Measurements from ENCODE around the gene CCNQ.

CCNQ gene

DNA sequence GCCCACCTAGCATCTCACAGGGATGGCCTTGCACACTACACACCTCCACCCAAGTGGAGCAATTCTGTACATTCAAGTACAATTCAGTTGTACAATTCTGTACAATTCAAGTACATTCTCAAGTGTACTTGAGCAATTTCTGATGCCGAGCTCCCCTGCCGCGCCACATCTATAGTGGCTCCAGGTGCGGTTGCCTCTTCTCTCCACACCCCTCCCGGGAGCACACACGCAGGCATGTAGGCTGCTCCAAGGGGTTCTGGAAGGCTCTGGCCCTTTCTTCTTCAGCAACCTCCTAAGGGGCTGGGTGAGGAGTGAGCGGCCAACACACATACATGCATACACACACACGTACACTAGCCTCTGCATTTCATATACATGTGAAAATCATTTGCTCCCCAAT is 29.2 kb upstream of the CCNQ start:
- Histone ChIP-seq H3K36me3 (ENCODE audit: control insufficient read depth in 2 of 2, insufficient read depth in 1 of 2, low read length in 2 of 2) (no peaks in the 10 kb centered on the region), H3K4me3 (ENCODE audit: low read depth, low read length) (no peak overlapping the region), H3K9me3 (ENCODE audit: control insufficient read depth, insufficient read depth, low read depth, low read length) (no peaks in the 10 kb centered on the region), H3K27ac (ENCODE audit: extremely low read depth, low read depth, low read length) (no peak overlapping the region), H3K4me1 (ENCODE audit: control insufficient read depth, insufficient read depth, low read length) (no peaks in the 10 kb centered on the region)
- POLR2A ChIA-PET = no interaction called here
- CTCF ChIA-PET = interaction anchor here (0.6 to 0.7 kb wide), 3 partner anchors 17 to 41 kb away, joined by 3 read pairs; no protein-coding TSS in a partner anchor
- TF ChIP-seq, protein P1, sequence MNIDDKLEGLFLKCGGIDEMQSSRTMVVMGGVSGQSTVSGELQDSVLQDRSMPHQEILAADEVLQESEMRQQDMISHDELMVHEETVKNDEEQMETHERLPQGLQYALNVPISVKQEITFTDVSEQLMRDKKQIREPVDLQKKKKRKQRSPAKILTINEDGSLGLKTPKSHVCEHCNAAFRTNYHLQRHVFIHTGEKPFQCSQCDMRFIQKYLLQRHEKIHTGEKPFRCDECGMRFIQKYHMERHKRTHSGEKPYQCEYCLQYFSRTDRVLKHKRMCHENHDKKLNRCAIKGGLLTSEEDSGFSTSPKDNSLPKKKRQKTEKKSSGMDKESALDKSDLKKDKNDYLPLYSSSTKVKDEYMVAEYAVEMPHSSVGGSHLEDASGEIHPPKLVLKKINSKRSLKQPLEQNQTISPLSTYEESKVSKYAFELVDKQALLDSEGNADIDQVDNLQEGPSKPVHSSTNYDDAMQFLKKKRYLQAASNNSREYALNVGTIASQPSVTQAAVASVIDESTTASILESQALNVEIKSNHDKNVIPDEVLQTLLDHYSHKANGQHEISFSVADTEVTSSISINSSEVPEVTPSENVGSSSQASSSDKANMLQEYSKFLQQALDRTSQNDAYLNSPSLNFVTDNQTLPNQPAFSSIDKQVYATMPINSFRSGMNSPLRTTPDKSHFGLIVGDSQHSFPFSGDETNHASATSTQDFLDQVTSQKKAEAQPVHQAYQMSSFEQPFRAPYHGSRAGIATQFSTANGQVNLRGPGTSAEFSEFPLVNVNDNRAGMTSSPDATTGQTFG (tag by site-specific recombination; IDR thresholded peaks at IDR 0.05; ENCODE audit: borderline replicate concordance) = no peak
- TF ChIP-seq ZNF521 (tag by site-specific recombination; IDR thresholded peaks at IDR 0.05) (no peak), ZNF48 (tag by site-specific recombination; IDR thresholded peaks at IDR 0.05) (no peak), ZNF324 (tag by site-specific recombination; IDR thresholded peaks at IDR 0.05) (no peak)

DNA sequence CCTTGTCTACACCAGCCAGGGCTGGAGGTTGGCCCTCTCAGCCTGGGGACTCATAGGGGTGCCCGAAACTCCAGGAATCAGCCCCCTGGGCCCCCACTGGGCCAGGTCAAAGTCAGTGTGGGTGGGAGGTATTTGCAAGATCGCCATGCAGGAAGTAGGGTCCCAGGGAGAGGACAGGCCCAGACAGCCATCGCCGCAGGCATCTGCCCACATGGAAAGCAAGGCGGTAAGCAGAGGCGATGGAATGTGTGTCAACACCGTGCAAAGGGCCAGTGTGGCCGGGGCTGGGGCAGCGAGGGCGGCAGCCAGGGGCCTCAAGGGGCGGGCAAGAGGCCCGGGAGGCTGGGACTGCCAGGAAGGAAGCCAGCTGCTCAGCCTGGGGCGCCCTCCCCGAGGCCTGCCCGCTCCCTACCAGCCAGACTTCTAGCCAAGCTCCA is 28.8 kb upstream of the CCNQ start:
- Histone ChIP-seq H3K36me3 (ENCODE audit: control insufficient read depth in 2 of 2, insufficient read depth in 1 of 2, low read length in 2 of 2) (no peaks in the 10 kb centered on the region), H3K9me3 (ENCODE audit: control insufficient read depth, insufficient read depth, low read depth, low read length) (no peaks in the 10 kb centered on the region), H3K4me3 (ENCODE audit: low read depth, low read length) (no peak overlapping the region), H3K27ac (ENCODE audit: extremely low read depth, low read depth, low read length) (no peak overlapping the region), H3K4me1 (ENCODE audit: control insufficient read depth, insufficient read depth, low read length) (no peaks in the 10 kb centered on the region)
- CTCF ChIA-PET = interaction anchor here (0.6 kb wide), 2 partner anchors 17 to 42 kb away, joined by 3 read pairs; no protein-coding TSS in a partner anchor
- TF ChIP-seq ZFHX2 (tag by site-specific recombination; conservative IDR thresholded peaks at IDR 0.05) (peak; percentile 74), ZNF549 (tag by site-specific recombination; IDR thresholded peaks at IDR 0.05) (no peak), EGR2 (tag by site-specific recombination; IDR thresholded peaks at IDR 0.05; ENCODE audit: low read depth) (peak; percentile 71), ZEB2 (tag by site-specific recombination; IDR thresholded peaks at IDR 0.05) (no peak)
- TF ChIP-seq, protein P2, sequence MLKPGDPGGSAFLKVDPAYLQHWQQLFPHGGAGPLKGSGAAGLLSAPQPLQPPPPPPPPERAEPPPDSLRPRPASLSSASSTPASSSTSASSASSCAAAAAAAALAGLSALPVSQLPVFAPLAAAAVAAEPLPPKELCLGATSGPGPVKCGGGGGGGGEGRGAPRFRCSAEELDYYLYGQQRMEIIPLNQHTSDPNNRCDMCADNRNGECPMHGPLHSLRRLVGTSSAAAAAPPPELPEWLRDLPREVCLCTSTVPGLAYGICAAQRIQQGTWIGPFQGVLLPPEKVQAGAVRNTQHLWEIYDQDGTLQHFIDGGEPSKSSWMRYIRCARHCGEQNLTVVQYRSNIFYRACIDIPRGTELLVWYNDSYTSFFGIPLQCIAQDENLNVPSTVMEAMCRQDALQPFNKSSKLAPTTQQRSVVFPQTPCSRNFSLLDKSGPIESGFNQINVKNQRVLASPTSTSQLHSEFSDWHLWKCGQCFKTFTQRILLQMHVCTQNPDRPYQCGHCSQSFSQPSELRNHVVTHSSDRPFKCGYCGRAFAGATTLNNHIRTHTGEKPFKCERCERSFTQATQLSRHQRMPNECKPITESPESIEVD (tag by site-specific recombination; IDR thresholded peaks at IDR 0.05) = no peak
- POLR2A ChIA-PET = no interaction called here

DNA sequence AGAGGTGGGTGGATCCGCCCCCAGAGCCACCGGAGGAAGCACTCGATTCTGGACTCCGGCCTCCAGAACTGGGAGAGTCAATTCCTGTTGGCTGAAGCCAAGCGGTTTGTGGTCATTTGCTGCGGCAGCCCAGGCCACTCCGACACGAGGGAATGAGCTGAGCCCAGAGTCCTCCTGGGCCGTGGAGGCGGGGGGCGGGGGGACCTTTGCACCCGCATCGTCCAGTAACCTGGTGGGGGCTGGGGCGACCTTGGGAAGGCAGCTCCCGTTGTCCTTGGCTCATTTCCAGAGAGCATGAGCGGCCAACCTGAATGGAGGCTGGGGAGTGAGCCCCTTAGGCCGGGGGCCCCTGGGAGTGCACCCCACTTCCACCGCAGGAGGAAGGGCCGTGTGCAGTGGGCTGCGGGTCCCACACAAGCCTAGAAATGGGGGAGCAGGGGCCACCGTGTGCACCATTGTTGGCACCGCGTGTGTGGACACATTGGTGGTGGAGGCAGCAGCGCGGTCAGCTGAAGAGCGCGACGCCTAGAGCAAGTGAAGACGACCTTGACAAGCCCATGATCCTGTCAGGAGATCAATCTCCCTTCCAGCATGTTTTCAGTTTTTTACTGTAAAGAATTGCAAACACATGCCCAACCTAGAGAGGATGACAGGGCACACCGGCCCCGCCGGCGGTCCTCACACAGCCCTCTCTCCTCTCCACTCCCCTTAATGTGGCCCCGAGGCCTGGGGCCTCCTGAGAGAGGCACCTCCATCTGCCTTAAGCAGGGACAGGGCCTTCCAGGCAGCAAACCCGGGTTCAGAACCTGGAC is 28.1 kb upstream of the CCNQ start:
- TF ChIP-seq, protein P3, sequence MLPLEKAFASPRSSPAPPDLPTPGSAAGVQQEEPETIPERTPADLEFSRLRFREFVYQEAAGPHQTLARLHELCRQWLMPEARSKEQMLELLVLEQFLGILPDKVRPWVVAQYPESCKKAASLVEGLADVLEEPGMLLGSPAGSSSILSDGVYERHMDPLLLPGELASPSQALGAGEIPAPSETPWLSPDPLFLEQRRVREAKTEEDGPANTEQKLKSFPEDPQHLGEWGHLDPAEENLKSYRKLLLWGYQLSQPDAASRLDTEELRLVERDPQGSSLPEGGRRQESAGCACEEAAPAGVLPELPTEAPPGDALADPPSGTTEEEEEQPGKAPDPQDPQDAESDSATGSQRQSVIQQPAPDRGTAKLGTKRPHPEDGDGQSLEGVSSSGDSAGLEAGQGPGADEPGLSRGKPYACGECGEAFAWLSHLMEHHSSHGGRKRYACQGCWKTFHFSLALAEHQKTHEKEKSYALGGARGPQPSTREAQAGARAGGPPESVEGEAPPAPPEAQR (tag by site-specific recombination; IDR thresholded peaks at IDR 0.05) = no peak
- TF ChIP-seq EGR2 (tag by site-specific recombination; IDR thresholded peaks at IDR 0.05; ENCODE audit: low read depth) = 0 out of 2 replicates have a peak, but pooled peaks have one; percentile 30
- H3K4me3 ChIP-seq (ENCODE audit: low read depth, low read length) = no peak overlapping the region
- no peak overlapping the region for H3K27ac ChIP-seq (ENCODE audit: extremely low read depth, low read depth, low read length)
- H3K9me3 ChIP-seq (ENCODE audit: control insufficient read depth, insufficient read depth, low read depth, low read length) = no peaks in the 10 kb centered on the region
- no peaks in the 10 kb centered on the region for H3K36me3 ChIP-seq (ENCODE audit: control insufficient read depth in 2 of 2, insufficient read depth in 1 of 2, low read length in 2 of 2)
- ChIA-PET CTCF (interaction anchor here (0.6 kb wide), 1 partner anchor 42 kb away, joined by 3 read pairs; no protein-coding TSS in a partner anchor), POLR2A (no interaction called here)
- no peaks in the 10 kb centered on the region for H3K4me1 ChIP-seq (ENCODE audit: control insufficient read depth, insufficient read depth, low read length)
